Fibroblast of the aortic adventitia (primary cell): Measurements from ENCODE around the gene TNNT2. TPM values are rescaled to one million over a fixed set of nuclear protein-coding genes. Genes with fewer than 3 reads are reported as not detected.

Experiments
- DNase-seq: peaks from one replicate; pipeline ENCODE4 v3.0.0-alpha.2; 2010; ENCODE audit warnings: low read depth
- H3K4me3 ChIP-seq: 2 replicates; pipeline ENCODE4 v1.5.1; 2011; ENCODE audit warnings: low read depth, mild to moderate bottlenecking, control low read depth, low read length, moderate library complexity
- total RNA-seq: library from RNA; depleted of rRNA; stranded (reverse); fragments of >200 nt; gene quantifications from 2 replicates; pipeline ENCODE4 v1.2.3, GENCODE V29; 2012; ENCODE audit warnings: low replicate concordance
- TF ChIP-seq, protein P1 (sequence below): IDR thresholded peaks from 2 replicates; pipeline ENCODE4 v1.5.1; 2011; ENCODE audit warnings: mild to moderate bottlenecking, low read length, control low read depth, inconsistent platforms; ENCODE audit not compliant: insufficient read depth

TNNT2 gene
- total RNA-seq, 1 donor, result 0.09 TPM

- TF ChIP-seq, protein P1, sequence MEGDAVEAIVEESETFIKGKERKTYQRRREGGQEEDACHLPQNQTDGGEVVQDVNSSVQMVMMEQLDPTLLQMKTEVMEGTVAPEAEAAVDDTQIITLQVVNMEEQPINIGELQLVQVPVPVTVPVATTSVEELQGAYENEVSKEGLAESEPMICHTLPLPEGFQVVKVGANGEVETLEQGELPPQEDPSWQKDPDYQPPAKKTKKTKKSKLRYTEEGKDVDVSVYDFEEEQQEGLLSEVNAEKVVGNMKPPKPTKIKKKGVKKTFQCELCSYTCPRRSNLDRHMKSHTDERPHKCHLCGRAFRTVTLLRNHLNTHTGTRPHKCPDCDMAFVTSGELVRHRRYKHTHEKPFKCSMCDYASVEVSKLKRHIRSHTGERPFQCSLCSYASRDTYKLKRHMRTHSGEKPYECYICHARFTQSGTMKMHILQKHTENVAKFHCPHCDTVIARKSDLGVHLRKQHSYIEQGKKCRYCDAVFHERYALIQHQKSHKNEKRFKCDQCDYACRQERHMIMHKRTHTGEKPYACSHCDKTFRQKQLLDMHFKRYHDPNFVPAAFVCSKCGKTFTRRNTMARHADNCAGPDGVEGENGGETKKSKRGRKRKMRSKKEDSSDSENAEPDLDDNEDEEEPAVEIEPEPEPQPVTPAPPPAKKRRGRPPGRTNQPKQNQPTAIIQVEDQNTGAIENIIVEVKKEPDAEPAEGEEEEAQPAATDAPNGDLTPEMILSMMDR, result no peak
- DNase-seq, result no peak
- H3K4me3 ChIP-seq, result no peak overlapping the region
Measured at GRCh38 chr1:201421041-201421440, 43.6 kb upstream of the TNNT2 start.

DNA sequence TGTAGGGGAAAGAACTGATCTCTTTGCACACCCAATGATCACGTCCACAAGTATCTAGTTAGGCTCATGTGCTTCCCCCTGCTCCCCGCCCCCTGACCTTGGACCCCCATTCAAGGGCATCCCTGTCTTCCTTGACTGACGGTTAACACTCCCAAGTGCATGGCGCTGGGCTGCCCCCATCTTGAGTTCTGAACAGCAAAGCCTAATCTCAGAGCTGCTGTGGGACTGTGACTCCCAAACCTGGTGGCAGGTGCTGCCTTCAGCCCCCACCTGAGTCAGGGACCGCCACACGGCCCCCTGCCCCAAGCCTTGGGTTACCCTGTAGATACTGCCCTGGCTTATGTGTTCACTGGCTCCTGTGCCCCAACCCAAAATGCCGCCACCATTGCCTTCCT is 43.1 kb upstream of the TNNT2 start:
- H3K4me3 ChIP-seq, result no peak overlapping the region
- TF ChIP-seq, protein P1, result no peak
- no peak for DNase-seq

DNA sequence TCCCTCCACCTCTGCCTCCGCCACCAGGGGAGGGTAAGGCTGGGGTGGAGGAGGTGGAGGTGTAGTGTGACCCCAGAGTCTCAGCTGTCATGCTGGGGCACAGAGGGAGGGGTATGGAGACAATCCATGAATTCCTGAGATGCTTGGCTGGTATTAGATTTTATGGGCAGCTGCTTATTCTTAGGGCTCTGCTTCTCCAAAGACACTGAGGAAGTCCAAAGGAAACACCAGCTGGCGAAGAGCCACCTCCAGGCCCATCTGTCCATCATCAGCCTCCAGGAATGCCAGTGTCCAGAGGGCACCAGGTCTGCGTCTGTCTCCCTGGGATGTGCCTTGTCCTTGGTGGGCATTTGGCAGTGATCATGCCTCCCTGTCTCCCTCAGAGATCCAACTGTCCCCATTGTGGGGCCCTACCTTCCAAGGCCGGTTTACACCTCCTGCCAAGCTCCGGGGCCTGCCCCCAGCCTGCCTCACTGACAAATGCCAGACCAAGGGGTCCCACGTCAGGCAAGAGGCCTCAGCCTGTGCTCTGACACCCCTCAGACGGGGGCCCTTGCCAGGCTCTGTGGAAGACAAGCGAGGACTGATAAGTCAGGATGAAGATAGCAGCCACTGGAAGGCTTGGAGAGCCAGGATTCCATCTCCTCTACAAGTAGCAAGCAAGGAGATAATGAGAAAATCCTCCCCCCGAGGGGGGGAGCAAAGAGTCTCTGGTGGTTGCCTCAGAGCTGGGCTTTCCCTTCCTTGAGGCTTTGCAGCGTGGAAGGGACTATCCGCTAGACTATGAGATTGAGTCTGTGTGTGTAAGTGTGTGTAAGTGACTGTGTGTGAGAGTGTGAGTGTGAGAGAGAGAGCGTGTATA is 42.5 kb upstream of the TNNT2 start:
- TF ChIP-seq, protein P1, result no peak
- no peak overlapping the region for H3K4me3 ChIP-seq
- DNase-seq, result no peak

DNA sequence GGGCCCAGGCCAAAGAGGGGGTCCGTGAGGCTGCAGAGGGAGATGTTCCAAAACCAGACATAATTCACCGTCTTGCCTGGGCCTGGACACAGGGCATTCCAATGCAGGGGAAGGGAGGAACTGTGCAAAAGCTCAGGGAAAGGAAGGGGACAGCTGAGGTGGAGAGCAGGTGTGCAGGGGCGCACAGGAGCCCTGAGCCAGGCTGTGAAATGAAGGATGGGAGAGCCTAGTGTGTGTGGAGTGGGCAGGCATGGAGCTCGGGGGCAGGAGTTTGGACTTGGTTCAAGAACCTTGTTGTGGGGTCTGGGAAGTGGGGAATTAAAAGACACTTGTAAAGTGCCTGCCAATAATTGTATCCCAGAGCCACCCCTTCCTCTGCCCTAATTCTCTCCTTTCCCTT is 41.8 kb upstream of the TNNT2 start:
- TF ChIP-seq, protein P1, result no peak
- H3K4me3 ChIP-seq, result no peak overlapping the region
- DNase-seq, result no peak

DNA sequence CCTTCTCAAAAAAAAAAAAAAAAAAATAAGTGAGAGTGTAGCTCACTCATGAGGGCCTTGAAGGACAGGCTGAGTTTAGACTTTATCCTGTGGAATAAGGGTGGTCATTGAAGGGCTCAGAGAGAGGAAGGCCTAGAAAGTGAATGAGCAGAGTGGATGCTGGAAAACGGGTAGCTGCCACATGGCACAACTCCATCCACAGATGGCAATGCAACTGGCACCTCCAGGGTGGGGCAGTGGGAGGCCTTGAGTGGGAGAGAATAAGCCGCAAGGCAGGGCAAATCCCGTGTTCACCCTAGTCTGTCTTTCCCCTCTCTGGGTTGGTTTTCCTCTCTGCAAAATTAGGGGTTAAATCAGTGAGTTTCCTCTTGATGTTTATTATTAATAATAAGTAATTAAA is 41.0 kb upstream of the TNNT2 start:
- no peak for DNase-seq
- no peak overlapping the region for H3K4me3 ChIP-seq
- TF ChIP-seq, protein P1, result no peak

DNA sequence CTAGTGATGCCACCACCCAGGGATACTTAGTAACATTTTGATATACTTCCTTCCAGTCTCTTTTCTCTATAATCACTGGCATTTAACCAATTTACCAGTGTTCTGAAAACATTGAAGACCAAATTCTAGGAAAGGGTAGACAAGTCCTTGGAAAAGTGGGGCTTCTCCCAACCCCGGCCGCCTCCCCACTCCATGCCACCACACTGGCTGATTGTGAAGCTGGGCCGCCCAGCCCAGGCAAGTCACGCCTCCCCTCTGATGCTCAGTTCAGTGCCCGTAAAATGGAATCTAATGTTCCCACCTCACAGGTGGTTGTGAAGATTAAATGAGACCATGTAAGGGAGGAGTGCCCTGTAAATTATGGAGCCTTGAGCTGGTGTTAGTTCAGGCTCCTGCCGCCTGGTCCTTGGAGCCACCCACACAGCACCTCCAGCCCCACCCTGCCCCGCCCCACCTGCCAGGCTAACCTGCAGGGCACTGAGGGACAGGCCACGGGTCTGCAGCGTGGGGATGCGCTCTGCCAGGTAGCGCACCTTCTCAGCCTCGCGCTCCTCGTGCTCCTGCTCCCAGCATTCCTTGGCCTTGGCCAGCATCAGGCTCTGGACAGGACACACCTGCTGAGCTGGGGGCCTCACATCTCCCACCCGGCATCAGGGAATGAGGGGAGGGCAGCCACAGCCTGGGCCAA is 36.7 kb upstream of the TNNT2 start:
- DNase-seq, result no peak
- no peak overlapping the region for H3K4me3 ChIP-seq
- TF ChIP-seq, protein P1, result no peak
